ENCODE data around the gene NEK11.

The NEK11 gene

DNA sequence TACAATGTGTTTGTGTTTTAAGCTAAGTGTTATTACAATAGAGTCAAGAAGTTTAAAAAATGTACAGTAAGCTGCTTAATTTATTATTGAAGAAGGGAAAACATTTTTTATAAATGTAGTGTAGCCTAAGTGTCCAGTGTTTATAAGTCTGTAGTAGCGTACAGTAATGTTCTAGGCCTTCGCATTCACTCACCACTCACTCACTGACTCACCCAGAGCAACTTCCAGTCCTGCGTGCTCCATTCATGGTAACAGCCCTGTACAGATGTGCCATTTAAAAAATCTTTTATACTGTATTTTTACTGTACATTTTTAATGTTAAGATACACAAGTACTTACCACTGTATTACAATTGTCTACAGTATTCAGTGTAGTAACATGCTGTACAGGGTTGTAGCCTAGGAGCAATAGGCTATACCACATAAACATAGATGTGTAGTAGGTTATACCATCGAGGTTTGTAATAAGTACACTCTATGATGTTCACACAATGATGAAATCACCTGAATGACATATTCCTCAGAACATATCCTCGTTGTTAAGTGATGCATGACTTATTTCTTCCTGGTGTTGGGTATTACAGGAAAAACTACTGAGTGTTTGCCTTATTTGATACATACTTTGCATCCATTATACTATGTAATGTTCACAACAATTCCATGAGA, 198.3 kb downstream of the NEK11 start:
- FAIRE-seq: no peak

DNA sequence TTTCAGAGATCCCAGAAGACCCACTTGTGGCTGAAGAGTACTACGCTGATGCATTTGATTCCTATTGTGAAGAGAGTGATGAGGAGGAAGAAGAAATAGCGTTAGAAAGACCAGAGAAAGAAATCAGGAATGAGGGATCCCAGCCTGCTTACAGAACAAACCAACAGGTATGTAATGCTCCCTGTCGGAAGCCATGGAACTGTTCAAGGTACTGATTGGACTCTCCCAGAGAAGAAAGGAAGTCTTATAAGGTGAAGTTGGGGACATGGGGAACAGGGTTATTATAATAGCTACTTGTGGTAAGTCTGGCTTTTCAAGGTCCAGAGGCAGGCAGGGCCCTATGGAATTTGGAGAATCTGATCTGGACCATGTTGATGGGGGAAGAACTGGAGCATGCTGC, 201.8 kb downstream of the NEK11 start:
- FAIRE-seq: no peak

DNA sequence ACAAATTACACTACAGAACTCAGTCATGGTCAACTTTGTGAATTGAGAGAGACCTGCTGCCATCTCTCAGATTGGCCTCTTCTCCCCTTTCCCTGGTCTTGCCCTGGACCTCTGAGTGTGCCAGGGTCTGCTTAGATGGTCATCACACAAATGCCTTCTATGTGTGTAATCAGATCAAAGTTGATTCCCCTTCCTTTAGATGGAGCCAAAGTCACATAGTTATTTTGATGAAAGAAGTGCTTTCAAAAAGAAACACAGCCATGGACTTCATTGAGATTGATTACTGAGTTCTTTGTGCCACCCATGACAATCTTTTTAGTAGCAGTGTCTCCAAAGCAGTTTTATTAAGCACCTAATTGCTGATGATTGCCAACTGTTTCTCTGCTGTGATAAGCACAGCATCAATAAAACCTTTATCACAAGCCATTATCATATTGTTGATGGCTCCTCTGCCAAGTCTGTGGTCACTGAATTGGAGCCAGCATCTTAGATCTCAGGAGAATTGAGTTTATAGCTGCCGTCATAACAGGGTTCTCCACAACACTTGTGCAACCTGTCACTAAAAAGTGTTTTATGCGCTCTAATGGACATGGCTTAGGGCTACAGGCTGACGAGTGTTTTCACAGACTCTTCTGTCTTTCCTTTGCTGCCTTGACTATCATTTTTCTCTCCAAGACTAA, 205.2 kb downstream of the NEK11 start:
- no peak for FAIRE-seq

DNA sequence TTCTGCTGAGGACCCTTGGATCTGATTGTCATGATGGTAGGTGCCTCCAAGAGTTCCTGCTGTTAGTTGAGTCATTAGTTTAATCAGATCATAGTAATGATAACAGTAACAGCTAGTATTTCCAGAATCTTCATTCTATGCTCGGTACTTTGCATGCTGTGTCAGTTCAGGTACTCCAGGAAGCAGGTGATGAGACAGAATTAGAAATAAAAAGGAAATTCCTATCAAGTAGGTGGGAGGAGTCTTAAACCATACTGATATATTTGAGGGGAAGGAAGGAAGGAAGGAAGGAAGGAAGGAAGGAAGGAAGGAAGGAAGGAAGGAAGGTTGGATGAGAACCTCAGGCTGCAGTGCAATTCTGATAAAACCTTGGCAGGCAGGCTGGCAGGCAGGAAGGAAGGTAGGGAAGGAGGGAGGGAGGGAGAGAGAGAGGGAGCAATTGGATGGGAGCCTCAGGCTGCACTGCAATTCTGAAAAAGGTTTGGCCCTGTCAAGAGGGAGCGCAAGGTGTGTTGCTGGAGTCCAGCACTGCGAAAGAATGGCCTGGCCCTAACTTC, 206.1 kb downstream of the NEK11 start:
- no peak for FAIRE-seq

DNA sequence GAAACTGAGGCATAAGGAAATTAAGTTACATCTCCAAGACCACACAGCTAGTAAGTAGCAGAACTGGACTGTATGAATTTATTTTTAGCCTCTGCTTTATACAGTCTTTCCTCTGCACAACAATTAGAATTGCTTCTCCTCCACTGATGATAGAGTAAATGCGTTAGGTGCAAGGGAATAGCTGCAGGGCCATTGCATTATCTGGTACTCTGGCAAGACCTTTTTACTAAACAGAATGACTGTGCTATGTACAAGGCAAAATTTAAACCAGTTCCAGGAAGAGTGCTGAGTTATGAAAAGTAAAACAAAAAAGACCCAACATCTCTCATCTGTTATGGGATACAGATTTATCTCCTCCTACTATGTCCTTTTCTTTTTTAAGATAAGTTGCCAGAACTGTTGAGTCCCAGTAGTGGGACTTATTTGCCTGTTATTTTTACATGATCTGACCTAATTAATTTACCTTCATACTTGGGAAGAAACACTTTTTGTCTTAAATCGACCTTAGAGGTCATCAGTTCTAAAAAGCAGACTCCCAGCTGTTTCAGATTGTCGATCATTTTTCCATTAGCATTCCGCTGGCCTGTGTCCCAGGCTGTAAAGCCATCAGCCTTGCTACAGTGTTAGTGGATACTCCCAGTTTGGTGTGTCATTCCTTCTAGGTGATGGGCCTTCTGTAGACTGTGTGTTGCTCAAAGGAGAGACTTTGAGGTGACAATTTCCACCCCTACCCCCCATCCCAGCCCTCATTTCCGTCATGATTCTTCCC, 207.4 kb downstream of the NEK11 start:
- FAIRE-seq: no peak

DNA sequence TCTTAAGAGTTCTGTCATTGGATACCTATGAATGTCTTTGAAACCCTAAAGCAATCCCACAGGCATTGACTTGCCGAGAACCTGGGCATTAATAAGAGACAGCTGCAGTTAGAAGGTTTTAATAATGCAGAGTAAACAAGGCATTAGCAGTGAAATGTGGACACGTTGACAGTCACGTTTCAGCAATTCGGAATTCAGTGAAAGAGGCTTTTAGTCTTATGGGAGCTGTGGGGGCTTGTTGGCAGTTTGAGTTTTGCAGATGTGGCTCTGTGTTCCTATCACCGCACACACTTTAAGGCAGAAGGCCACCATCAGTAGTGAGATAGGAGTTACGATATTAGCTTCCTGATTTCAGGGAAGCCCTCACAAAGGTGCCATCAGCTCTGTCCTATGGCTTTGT, 209.7 kb downstream of the NEK11 start:
- no peak for FAIRE-seq

DNA sequence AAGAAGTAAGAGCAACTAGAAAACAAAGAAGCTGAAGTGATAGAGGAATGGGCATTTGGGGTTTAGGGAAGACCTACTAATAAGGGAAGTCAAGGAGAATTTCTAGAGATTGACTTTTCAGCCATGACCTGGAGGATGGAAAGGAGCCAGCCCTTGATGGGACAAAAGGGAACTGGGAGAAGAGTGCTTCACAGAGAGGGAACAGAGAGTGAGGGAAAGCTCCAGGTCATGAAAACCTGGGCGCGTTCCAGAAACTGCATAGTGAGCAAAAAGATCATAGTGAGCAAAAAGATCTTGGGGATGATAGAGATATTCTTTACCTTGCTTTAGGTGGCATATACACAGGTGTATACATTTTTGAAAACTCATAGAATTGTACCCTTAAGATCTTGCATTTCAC, 211.8 kb downstream of the NEK11 start:
- no peak for FAIRE-seq

DNA sequence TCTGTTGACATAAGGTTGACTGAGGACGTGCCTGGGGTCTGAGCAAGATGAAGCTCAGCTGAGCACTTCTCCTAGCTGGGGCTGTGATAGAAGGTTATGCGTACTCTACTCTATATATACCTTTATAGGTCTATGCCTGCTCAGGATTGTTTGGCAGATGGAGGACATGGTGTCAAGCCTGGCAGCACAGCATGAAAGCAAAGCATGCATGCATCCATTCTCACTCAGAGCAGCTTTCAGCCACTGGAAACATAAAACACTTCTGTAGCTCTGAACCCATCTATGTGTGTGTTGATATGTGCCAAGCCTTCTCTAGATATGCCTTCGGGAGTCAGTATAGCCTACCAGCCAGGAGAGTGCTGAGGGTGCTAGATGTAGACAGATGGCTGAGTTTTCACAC, 212.6 kb downstream of the NEK11 start:
- no peak for FAIRE-seq

DNA sequence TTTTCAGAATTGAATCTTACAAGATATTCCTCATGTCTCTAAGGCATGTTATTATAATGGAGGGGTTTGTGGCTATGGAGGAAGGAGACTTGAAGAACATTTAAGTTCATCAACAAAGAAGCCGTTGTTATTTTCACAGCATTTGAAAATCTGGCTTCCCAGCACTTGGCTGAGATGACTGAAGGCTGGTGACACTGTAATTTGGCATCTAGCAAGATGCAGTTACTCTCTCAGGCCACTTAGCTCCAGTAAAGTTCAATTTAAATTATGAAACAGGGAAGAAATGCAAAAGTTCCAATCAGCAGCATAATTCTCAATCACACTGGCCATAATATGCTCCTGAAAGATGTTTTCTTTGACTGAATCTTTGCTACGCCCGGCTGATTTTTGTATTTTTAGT, 215.5 kb downstream of the NEK11 start:
- FAIRE-seq: no peak

DNA sequence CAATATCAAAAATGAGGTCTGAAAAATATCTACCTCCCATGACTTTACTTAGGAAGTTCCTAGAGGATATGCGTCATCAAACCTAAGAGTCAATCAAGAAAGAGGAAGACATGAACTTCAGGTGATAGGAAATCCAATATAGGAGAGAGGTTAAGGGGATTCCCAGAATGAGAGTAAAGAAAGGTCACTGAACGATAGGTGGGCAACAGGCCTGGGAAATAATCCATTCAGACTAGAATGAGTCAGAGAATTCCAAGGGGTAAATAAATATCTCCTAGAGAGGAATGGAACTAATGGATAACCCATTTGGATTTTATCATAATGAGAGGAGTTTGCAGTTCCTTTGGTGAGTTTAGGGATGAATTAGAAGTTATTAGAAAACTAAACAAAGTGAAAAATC, 223.8 kb downstream of the NEK11 start:
- FAIRE-seq: no peak

DNA sequence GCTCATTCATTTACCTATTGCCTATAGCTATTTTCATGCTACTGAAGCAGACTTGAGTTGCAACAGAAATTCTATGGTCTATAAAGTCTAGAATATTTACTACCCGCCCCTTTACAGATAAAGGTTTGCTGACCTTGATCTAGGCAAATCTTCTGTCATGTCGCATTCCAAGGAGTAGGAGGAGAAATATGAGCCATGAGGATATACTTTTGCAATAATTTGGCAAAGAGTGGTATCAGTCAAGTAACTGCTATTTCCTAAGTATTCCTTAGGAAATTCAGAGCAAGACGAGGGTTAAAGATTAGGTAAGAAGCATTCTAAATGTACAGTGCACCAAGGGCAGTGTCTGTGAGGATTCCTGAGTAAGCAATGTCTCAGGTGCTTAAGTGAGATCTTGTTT, 233.8 kb downstream of the NEK11 start:
- FAIRE-seq: no peak

DNA sequence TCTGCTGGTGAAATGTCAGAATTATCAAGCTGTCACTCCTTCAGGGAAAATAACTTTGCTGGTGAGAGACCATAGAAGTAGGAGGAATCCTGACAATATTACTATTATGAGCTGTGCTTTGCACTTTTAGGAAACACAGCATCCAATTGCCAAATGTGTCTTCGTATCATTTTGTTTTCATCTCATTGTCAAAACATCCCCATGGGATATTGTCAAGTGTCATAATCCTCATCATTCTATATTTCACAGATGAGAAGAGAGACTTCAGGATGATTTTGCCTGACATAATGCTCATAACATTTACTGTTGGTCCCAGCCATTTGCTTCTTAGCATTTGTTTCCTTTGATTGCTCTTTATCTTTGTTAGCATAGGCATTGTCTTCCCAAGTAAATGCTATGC, 234.4 kb downstream of the NEK11 start:
- FAIRE-seq: no peak

DNA sequence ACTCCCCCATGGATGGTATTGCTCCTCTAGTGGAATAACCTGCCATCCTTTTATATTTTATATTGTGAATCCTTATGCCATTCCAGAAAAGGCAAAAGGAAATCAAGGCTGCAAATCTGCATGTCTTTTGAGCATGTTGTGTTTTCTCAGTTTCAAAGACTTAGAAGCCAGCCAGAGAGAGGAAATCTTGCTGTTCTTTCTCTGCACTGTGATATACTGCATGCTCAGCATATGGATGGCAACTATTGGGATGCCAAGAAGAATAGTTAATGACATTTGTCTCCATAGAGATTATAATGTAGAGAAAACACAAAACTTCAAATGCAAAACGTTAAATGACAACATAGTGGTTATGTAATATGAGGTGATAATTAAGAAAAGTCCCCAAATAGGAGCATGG, 248.9 kb downstream of the NEK11 start:
- FAIRE-seq: no peak

DNA sequence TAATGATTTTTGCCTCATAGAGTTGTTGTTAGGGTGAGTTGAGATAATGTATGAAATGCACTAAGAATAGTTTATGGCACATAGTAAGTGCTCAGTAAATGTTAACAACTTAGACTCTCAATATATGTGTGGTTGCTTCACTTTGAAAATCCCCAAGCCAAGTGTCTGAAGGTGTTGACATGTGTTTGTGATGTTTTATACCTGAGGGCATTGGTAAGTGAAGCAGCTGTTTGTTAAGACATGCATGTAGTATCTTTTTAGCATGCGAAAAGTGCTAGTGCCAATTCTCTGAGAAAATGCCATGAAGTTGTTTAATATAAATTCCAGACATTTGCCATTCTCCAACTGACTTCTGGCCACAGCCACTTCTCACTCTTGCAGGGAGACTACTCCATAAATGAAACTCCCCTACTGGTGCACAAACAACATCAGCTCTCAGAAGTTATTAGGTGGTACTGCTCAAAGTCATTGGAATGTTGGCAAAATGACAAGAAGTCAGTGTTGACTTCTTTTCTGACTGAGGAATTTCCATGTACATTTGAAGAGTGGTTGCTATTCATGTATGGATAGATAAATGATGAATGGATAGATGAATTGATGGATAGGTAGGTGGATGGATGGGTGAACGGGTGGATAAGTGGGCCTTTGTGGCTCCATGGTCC, 251.3 kb downstream of the NEK11 start:
- FAIRE-seq: no peak

DNA sequence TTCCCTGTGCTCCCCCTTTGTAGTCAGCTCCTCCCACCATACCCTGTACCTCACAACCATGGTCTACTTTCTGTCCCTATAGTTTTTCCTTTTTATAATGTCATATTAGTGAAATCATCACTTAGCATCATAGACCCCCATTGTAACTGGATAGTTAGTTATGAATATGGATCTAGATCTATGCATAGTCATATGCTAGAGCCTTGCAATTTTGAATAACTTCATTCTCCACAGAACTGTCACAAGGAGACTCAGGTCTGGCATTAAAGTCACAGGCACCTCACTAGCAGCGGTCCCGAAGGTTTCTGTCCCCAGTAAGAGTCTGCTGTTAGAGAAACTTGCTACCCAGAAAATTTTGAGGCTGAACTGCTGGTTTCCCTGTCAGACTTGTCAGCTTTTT, 252.9 kb downstream of the NEK11 start:
- no peak for FAIRE-seq

DNA sequence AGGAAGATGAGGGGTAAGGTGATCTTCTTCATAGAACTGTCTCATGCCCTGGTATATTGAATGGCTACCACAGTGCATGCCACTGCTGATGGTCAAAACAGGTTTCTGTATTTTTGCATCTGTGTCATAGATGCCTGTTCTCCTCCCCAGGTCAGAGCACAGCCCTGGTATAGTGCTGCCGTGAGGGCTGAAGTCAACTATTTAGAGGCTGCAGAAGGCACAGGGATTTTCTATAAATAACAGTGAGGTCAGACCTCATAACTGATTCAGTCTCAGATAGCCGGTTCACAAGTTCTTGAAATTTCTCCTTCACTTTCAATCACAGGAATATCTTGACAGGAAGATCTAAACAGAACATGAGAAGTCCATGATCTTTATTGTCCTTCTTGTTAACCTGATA, 255.7 kb downstream of the NEK11 start:
- no peak for FAIRE-seq

DNA sequence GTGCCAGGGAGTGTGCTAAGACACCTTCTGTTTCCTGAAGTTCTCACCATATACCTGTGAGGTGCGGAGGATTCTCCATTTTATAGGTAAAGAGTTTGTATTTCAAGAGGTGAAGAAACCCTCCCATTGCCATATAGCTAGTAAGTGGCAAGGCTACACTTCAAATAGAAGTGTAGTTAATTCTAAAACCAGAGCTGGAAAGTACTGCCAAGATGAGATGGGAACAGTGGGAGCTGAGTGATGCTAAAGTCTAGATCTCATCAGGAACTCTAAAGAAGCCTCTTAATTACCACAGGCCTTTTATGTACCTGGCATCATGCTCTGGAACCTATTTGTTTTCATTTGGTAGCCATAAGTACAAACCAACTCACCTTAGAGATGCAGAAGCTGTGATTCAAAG, 256.3 kb downstream of the NEK11 start:
- no peak for FAIRE-seq

DNA sequence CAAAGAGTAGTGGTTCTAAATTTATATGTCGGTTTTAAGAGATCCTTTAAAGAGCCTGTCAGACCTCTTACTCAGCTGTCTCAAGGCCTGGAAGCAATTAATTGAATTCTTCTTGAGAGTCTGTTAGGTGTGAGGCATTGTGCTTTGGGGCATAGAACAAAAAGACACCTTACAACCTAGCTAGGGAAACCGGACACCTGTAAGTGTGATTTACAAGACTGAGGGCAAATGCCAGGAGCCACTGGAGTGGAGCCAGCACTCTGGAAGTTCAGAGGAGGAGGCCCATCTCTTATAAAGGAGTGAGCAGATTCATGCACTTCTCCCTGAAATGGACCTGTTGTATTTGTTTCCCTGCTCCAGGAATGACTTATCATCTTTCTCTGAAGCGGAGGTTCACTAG, 257.2 kb downstream of the NEK11 start:
- FAIRE-seq: no peak

DNA sequence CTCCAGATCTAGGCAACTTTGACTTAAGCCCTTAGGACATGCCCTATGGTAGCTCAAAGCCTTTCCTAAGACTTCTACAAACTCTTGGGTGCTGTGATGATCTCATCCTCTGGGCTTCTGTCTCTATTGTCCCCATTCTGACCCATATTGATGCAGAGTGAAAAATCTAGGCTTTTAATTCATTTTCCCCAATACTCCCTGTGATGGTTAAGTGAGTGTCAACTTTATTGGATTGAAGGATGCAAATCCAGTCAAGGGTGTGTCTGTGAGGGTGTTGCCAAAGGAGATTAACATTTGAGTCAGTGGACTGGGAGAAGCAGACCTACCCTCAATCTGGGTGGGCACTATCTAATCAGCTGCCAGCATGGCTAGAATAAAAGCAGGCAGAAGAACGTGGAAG, 257.6 kb downstream of the NEK11 start:
- no peak for FAIRE-seq

DNA sequence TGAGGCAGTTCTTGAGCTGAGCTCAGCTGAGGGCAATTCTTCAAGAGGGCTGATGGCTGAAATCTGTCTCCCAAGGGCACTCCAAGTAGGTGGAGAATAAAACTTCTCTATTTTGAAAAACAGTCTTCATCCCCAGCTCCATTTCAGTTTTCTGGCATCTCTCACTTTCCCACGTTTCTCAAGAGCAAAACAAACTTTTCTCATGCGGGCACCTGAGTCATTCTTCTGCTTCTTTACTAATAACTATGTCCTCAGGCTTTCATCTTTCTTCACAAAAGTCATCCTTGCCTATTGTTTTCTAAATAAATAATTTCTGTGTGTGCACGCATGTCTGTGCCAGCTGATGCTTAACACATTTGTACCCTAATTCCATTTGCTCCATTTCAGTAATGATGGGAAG, 258.8 kb downstream of the NEK11 start:
- no peak for FAIRE-seq

DNA sequence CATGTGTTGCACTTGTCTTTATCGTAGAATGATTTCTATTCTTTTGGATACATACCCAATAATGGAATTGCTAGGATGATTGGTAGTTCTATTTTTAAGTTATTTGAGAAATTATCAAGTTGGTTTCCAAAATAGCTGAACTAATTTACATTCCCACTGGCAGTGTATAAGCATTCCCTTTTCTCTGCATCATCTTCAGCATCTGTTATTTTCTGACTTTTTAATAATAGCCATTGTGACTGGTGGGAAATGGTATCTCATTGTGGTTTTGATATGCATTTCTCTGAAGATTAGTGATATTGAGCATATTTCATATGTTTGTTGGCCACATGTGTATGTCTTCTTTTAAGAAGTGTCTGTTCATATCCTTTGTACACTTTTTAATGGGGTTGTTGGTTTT, 273.2 kb downstream of the NEK11 start:
- no peak for FAIRE-seq

DNA sequence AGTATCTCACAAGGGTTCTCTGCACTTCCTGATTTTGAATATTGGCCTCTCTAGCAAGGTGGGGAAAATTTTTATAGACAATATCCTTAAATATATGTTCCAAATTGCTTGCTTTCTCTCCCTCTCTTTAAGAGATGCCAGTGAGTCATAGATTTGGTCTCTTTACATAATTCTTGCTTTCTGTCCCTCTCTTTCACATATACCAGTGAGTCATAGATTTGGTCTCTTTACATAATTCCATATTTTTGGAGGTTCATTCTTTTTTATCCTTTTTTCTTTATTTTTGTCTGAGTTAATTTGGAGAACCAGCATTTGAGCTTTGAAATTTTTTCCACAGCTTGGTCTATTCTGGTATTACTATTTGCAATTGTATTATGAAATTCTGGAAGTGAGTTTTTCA, 277.2 kb downstream of the NEK11 start:
- FAIRE-seq: no peak

DNA sequence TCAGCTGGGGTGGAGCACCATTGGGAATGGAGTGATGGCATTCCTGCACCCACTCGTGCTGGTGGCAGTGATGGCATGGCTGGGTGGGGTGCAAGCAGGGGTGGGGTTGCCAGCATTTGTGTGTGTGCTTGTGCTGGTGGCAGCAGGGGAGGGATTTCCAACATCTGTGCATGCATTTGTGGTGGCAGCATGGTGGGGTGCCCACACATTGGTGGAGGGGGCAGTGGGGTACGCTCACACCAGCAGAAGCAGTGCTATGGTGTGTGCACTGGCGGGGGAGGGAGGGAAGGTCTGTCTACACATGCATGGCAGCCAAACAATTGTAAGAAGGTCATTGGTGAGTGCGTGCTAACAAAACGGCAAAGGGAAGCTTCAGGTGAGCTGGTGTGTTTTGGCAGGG, 278.2 kb downstream of the NEK11 start:
- FAIRE-seq: no peak

DNA sequence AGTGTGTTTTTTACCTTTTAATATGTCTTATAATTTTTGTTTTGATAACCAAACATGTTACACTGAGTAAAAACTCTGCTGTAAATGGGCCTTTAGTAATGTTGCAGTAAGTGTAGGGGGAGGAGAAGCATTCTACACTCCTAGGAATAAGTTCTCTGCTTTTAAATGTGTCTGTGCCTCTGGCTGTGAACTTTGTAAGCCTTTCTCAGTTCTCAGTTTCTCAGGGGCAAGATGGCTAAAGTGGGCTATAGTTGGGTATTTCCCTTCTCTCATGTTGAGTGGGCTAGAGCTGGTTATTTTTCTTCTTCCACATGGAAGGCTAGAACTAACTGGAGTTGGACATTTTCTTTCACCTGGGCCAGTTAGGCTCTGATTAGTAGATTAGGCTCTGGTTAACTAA, 279.6 kb downstream of the NEK11 start:
- FAIRE-seq: no peak

Data from G401.6 (cell line).